NCI-H1694 (cell line): ENCODE results near the gene ANGPTL4.
"Not testable (repeated sequence)": the region's sequence is repeated elsewhere in the genome, so short reads cannot be mapped to it uniquely, and the experiment has no call there.

Source experiments
- DNase-seq: peaks from one replicate; lab custom pipeline; 2025; lab: John Stamatoyannopoulos, UW

The ANGPTL4 gene

GRCh38 chr19:8334458-8335342 lies 29.3 kb upstream of the ANGPTL4 start:
- DNase-seq: no peak

GRCh38 chr19:8335343-8336071 lies 28.4 kb upstream of the ANGPTL4 start:
- DNase-seq: no peak

GRCh38 chr19:8336072-8336569 lies 27.8 kb upstream of the ANGPTL4 start:
- DNase-seq: no peak

GRCh38 chr19:8336660-8337059 lies 27.3 kb upstream of the ANGPTL4 start:
- DNase-seq: no peak

- no peak for DNase-seq
These were observed 26.2 kb upstream of the ANGPTL4 start for GRCh38 chr19:8337728-8338127.

GRCh38 chr19:8338835-8339234 lies 25.1 kb upstream of the ANGPTL4 start:
- no peak for DNase-seq

- no peak for DNase-seq
These were observed 23.4 kb upstream of the ANGPTL4 start for GRCh38 chr19:8340341-8341096.

- not testable (repeated sequence) for DNase-seq
These were observed 22.5 kb upstream of the ANGPTL4 start for GRCh38 chr19:8341504-8341903.

DNA sequence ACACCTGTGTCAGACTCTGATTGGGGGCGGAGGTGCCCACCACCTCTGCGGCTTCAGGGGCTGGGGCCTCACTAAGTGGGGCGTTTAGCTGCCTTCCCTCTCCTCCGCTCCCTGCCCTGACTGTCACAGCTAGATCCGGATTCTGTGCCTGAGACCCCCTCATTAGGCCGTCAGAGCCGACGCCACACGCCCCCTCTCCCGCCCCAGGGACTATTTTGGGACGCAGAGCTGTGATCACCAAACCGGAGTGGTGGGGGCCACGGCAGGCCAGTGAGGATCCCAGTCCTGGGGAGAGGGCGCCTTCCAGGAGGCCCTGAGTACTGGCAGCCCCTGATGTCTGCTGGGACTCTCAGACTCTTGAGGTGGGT lies 21.7 kb upstream of the ANGPTL4 start:
- DNase-seq: no peak

DNA sequence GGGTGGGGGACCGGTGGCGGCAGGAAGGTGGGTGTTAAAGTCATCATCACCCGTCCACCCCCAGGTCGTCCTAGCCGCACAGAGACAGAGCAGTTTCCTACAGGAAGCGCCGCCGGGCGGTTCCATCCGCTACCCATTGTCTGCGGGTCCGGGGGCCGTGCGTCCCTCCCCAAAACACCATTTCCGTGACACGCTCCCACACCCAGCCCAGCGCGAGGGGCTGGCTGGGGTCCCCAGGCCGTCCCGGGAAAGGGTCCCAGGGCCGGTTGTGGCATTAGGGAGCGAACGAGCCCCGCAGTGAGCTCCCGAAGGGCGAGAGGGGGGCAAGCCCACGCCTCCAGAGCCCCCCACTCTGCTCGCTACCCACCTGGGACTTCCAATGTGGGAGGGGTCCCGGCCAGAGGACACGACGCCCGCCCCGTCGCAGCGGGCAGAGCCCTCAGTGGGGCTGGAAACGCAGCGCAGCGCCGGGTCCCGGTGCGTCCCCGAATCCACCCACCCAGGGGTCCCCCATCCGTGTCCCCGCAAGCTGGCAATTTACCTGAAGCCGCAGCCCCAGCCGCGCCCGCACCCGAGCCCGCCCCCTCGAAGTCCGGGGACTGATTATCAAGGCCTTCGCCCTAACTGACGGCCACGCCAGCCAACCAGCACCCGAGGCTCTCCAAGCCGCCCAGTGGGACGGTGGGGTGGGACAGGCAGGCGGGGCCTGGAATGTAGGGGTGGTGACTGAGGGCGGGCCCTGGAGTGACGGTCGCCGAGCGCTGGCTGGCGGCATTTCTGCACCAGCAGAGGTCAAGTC lies 21.1 kb upstream of the ANGPTL4 start, which contains the start of gene KANK3:
TSS of gene KANK3 (minus strand) at position 579 of the 799 bp plus-strand sequence. CDS start 5,434 bp downstream, outside the sequence.
- peak; percentile 68 for DNase-seq

GRCh38 chr19:8343483-8343844 lies 20.5 kb upstream of the ANGPTL4 start:
- no peak for DNase-seq

DNA sequence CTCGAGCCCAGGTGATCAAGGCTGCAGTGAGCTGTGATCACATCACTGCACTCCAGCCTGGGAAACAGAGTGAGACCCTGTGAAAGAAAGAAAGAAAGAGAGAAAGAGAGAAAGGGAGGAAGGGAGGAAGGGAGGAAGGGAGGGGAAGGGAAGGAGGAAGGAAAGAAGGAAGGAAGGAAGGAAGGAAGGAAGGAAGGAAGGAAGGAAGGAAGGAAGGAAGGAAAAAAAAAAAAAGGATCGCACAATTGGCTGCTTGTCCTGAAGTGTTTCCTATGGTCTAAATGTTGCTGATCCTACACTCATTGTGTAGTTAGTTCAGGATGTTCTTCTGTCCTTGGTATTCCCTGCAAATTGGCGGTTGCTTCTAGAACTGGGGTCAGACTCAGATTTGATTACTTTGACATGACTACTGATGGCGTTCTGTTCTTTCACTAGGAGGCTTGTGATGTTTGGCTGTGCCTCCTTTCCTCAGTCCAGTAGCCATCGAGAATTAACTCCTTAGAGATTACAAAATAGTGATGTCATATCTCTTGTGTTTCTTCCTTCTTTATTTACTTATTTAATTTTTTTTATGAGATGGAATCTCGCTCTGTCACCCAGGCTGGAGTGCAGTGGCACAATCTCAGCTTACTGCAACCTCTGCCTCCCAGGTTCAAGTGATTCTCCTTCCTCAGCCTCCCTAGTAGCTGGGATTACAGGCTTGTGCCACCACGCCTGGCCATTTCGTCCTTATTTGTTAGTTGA lies 14.2 kb upstream of the ANGPTL4 start:
- not testable (repeated sequence) for DNase-seq

DNA sequence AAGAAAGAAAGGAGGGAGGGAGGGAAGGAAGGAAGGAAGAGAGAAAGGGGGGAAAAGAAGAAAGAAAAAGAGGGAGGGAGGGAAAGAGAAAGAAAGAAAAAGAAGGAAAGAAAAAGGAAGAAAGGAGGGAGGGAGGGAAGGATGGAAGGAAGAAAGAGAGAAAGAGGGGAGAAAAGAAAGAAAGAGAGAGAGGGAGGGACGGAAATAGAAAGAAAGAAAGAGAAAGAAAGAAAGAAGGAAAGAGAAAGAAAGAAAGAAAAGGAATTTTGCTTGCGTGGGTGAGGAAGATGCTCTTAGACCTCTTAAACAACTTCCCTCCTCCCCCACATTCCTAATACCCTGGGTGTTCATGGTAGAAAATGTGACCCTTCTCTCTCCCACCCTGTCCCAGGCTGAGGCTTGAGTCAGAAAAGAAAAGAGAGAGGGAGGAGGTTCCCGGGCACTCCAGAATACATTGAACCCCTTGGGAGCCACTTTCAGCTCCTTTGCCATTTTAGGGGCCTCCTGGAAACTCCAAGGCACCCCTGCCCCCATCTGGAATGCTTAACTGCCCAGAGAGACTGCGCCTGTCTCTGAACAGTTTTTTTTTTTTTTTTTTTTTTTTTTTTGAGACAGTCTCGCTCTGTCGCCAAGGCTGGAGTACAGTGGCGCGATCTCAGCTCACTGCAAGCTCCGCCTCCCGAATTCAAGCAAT lies 11.7 kb upstream of the ANGPTL4 start:
- no peak for DNase-seq

DNA sequence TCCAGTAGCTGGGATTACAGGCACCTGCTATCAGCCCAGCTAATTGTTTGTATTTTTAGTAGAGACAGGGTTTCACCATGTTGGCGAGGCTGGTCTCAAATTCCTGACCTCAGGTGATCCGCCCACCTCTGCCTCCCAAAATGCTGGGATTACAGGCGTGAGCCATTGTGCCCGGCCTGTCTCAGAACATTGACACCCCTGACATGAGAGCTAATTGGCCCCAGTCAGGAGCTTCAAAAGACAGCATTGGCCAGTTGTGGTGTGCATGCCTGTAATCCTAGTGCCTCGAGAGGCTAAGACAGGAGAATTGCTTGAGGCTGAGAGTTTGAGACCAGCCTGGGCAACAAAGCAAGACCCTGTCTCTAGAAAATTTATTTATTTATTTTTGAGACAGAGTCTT lies 11.1 kb upstream of the ANGPTL4 start:
- DNase-seq: not testable (repeated sequence)

DNA sequence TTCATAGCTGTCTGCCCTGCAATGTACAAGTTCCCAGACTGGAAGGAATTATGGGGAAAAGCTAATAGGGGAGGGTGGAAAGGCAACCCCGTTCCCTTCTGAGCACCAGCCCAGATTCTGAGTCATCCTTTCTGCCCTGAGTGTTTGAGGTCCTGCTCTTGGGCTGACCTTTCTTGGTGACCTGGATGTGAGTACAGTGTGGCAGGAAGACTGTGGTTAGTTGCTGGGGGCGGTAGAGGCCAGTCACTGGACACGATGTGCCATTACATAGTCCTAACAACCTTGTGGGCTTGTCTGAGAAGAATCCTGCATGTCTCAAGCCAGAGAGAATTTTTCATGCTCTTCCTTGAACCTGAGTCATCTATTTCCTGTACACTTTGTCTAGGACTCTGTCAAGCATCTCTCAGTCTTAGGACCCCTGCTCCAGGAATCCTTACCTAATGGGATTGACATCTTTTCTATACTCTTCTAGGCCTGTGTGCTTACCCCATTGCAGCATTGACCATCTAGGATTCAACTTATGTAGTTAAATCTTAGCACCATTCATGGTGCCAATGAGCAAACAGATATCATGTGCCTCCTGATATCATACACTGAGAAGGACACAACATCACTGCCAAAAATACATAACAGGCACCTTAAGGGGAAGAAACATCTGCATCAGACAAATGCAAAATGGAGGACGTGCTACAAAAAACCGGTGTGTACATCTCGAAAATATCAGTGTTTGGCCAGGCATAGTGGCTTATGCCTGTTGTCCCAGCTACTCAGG lies 8.1 kb upstream of the ANGPTL4 start:
- no peak for DNase-seq

GRCh38 chr19:8357007-8357521 lies 6.9 kb upstream of the ANGPTL4 start:
- DNase-seq: no peak

DNA sequence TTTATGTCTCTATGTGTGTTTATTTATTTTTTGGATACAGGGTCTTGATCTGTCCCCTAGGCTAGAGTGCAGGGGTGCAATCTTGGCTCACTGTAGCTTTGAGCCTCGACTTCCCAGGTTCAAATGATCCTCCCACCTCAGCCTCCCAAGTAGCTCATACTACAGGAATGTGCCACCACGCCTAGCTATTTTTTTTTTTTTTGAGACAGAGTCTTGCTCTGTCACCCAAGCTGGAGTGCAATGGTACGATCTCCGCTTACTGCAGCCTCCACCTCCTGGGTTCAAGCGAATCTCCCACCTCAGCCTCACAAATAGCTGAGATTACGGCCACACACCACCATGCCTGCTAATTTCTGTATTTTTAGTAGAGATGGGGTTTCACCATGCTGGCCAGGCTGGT lies 5.0 kb upstream of the ANGPTL4 start:
- DNase-seq: no peak

DNA sequence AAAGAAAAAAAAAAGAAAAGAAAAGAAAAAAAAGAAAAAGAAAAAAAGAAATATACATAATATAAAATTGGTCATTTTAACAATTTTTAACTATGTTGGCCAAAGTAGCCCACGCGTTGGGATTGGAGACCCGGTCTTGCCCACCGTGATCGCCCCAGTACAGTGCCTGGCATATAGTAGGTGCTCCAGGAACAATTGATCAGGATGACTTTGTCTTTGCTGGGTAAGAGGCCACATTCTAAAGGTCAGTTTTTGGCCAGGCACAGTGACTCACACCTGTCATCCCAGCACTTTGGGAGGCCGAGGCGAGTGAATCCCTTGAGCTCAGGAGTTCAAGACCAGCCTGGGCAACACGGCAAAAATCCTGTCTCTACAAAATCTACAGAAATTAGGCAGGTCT lies 3.8 kb upstream of the ANGPTL4 start:
- no peak for DNase-seq
